ENCODE measurements around the gene SMPDL3A.

The SMPDL3A gene

GRCh38 chr6:122751326-122751725, 37.7 kb upstream of the SMPDL3A start:
- FAIRE-seq = peak; percentile 90
- no peak for DNase-seq (ENCODE audit: insufficient read length, low spot score)
- TF ChIP-seq SPI1 (IDR thresholded peaks at IDR 0.05; ENCODE audit: low read depth, low read length) (no peak), POLR2AphosphoS5 (IDR thresholded peaks at IDR 0.05; ENCODE audit: low read depth, low read length) (no peak), TAF1 (IDR thresholded peaks at IDR 0.05; ENCODE audit: low read depth, low read length) (no peak), POLR2A (IDR thresholded peaks at IDR 0.05; ENCODE audit: low read depth, low read length) (no peak), PAX5 (IDR thresholded peaks at IDR 0.05; ENCODE audit: insufficient read depth, low read length, severe bottlenecking) (no peak), POU2F2 (IDR thresholded peaks at IDR 0.05; ENCODE audit: low read depth, low read length) (no peak)

DNA sequence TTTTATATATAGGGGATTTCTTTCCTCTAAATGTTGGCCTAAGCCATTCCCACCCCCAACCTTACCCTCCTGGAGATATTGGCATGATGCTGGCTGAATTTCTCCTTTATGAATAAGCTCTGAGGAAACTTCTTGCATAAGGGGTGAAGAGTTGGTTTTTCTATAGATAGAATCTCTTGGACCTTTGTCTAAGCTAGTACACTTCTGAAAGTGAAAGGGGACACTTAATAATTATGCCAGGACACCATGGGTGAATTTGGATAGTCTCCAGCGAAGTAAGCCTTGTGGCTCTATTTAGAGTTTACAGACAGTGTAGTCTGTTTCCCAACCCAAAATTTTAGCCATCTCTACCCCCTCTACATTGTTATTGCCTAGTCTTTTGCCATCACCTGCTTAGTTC, 36.6 kb upstream of the SMPDL3A start:
- DNase-seq (ENCODE audit: insufficient read length, low spot score) (no peak), FAIRE-seq (no peak)
- TF ChIP-seq POU2F2 (IDR thresholded peaks at IDR 0.05; ENCODE audit: low read depth, low read length) (no peak), SPI1 (IDR thresholded peaks at IDR 0.05; ENCODE audit: low read depth, low read length) (no peak), PAX5 (IDR thresholded peaks at IDR 0.05; ENCODE audit: insufficient read depth, low read length, severe bottlenecking) (no peak), POLR2A (IDR thresholded peaks at IDR 0.05; ENCODE audit: low read depth, low read length) (no peak), POLR2AphosphoS5 (IDR thresholded peaks at IDR 0.05; ENCODE audit: low read depth, low read length) (no peak), TAF1 (IDR thresholded peaks at IDR 0.05; ENCODE audit: low read depth, low read length) (no peak)

GRCh38 chr6:122753000-122753687, 35.9 kb upstream of the SMPDL3A start:
- FAIRE-seq (peak; percentile 68), DNase-seq (ENCODE audit: insufficient read length, low spot score) (no peak)

DNA sequence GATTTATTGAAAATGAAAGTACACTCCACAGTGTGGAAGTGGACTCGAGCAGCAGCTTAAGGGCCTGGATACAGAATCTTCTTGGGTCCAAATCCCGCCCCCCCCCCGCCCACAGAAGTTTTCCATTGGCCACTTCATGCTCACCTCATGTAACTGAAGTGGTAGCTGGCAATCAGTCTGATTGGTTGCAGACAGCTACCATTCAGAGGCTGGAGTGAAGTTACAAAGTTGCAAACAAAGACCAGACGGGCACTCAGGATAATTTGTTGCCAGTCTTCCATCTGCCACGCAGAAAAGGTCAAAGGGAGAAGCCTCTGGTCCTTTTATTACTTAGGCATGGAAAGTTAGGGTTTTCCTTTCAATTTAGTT, 35.4 kb upstream of the SMPDL3A start:
- no peak for FAIRE-seq

More at GRCh38 chr6:122753000-122753687, 35.9 kb upstream of the SMPDL3A start:
- TF ChIP-seq TAF1 (IDR thresholded peaks at IDR 0.05; ENCODE audit: low read depth, low read length) = no peak
- TF ChIP-seq POLR2AphosphoS5 (IDR thresholded peaks at IDR 0.05; ENCODE audit: low read depth, low read length) = no peak
- no peak for TF ChIP-seq POU2F2 (IDR thresholded peaks at IDR 0.05; ENCODE audit: low read depth, low read length)
- TF ChIP-seq POLR2A (IDR thresholded peaks at IDR 0.05; ENCODE audit: low read depth, low read length) = no peak
- TF ChIP-seq PAX5 (IDR thresholded peaks at IDR 0.05; ENCODE audit: insufficient read depth, low read length, severe bottlenecking) = no peak
- no peak for TF ChIP-seq SPI1 (IDR thresholded peaks at IDR 0.05; ENCODE audit: low read depth, low read length)

DNA sequence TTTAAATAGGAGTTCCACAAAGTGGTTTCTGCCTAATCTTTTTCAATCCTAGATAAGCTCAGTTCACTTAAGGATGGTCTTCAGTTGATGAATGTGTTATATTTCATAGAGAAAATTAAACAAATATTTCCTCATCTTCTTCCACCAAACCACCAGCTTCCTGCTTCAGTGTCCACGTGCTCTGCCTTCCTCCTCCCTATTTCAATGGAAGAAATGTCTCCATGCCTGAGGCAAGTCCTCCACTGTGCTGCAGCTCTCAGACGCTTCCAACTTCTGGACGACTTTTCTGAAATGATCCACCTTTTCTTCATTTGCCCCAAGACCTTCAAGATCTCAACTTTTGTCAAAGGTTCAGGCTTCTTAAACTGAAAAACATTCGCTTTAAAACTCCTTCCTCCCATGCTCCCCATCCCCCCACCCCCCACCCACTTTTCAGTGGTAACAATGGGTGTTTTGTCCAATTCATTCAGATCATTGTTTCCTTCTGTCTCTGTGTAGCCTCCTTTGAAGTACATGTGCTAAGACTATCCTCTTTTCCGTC, 34.8 kb upstream of the SMPDL3A start:
- no peak for FAIRE-seq
- no peak for TF ChIP-seq SPI1 (IDR thresholded peaks at IDR 0.05; ENCODE audit: low read depth, low read length)
- no peak for TF ChIP-seq POLR2A (IDR thresholded peaks at IDR 0.05; ENCODE audit: low read depth, low read length)
- no peak for TF ChIP-seq PAX5 (IDR thresholded peaks at IDR 0.05; ENCODE audit: insufficient read depth, low read length, severe bottlenecking)
- TF ChIP-seq POLR2AphosphoS5 (IDR thresholded peaks at IDR 0.05; ENCODE audit: low read depth, low read length) = no peak
- TF ChIP-seq TAF1 (IDR thresholded peaks at IDR 0.05; ENCODE audit: low read depth, low read length) = no peak
- no peak for TF ChIP-seq POU2F2 (IDR thresholded peaks at IDR 0.05; ENCODE audit: low read depth, low read length)
- no peak for DNase-seq (ENCODE audit: insufficient read length, low spot score)

More for the DNA sequence above, 35.4 kb upstream of the SMPDL3A start:
- DNase-seq (ENCODE audit: insufficient read length, low spot score) = no peak
- no peak for TF ChIP-seq SPI1 (IDR thresholded peaks at IDR 0.05; ENCODE audit: low read depth, low read length)

DNA sequence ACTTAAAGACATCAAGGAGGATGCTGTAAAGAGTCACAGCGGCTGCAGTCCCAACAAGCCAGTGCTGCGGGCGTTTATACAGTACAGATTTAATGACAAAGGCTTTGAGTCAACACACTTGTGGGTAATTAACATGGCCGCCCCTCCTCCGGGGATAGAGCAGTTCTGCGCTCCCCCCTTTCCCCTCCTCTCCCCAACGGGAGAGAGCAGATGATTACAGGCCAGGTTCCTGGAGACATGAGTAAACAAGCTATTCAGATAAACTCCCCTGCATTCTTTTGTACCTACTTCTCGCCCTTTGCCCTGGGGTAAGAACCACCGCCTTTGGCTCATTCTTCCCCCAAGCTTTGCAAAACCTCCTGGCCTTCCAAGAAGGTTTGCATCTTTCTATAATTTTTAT, 33.2 kb upstream of the SMPDL3A start:
- DNase-seq (ENCODE audit: insufficient read length, low spot score) = no peak
- no peak for FAIRE-seq
- TF ChIP-seq POLR2A (IDR thresholded peaks at IDR 0.05; ENCODE audit: low read depth, low read length) = no peak
- TF ChIP-seq PAX5 (IDR thresholded peaks at IDR 0.05; ENCODE audit: insufficient read depth, low read length, severe bottlenecking) = no peak
- no peak for TF ChIP-seq POU2F2 (IDR thresholded peaks at IDR 0.05; ENCODE audit: low read depth, low read length)
- no peak for TF ChIP-seq SPI1 (IDR thresholded peaks at IDR 0.05; ENCODE audit: low read depth, low read length)

DNA sequence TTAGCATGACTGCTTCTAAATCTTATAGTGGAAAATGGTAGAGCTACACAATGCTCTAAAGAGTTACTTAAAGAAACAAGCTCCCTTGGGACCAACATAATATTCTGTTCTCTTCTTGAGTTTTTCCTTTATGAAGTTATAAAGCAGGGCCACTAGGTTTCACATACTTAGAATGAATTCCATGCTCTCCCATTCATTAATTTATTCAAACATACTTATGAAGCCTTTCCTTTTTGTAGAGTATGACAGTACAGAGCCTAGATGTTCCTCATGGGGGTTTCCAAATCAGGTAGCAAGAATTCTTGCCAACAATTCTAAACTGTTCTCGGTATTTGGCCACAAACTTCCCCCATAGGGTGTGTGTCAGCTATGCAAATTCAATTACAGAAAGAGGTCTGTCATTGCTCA, 30.1 kb upstream of the SMPDL3A start:
- DNase-seq (ENCODE audit: insufficient read length, low spot score) (no peak), FAIRE-seq (no peak)
- no peak for TF ChIP-seq TAF1 (IDR thresholded peaks at IDR 0.05; ENCODE audit: low read depth, low read length)
- TF ChIP-seq PAX5 (IDR thresholded peaks at IDR 0.05; ENCODE audit: insufficient read depth, low read length, severe bottlenecking) = no peak
- no peak for TF ChIP-seq SPI1 (IDR thresholded peaks at IDR 0.05; ENCODE audit: low read depth, low read length)
- no peak for TF ChIP-seq POLR2A (IDR thresholded peaks at IDR 0.05; ENCODE audit: low read depth, low read length)
- no peak for TF ChIP-seq POLR2AphosphoS5 (IDR thresholded peaks at IDR 0.05; ENCODE audit: low read depth, low read length)
- no peak for TF ChIP-seq POU2F2 (IDR thresholded peaks at IDR 0.05; ENCODE audit: low read depth, low read length)

- DNase-seq (ENCODE audit: insufficient read length, low spot score) (no peak), FAIRE-seq (no peak)
- TF ChIP-seq POLR2AphosphoS5 (IDR thresholded peaks at IDR 0.05; ENCODE audit: low read depth, low read length) = no peak
- no peak for TF ChIP-seq SPI1 (IDR thresholded peaks at IDR 0.05; ENCODE audit: low read depth, low read length)
- TF ChIP-seq POU2F2 (IDR thresholded peaks at IDR 0.05; ENCODE audit: low read depth, low read length) = no peak
- TF ChIP-seq PAX5 (IDR thresholded peaks at IDR 0.05; ENCODE audit: insufficient read depth, low read length, severe bottlenecking) = no peak
- no peak for TF ChIP-seq TAF1 (IDR thresholded peaks at IDR 0.05; ENCODE audit: low read depth, low read length)
- no peak for TF ChIP-seq POLR2A (IDR thresholded peaks at IDR 0.05; ENCODE audit: low read depth, low read length)
Observed at GRCh38 chr6:122760330-122760729, 28.7 kb upstream of the SMPDL3A start.

GRCh38 chr6:122766256-122766655, 22.8 kb upstream of the SMPDL3A start:
- TF ChIP-seq PAX5 (IDR thresholded peaks at IDR 0.05; ENCODE audit: insufficient read depth, low read length, severe bottlenecking) (no peak), POLR2AphosphoS5 (IDR thresholded peaks at IDR 0.05; ENCODE audit: low read depth, low read length) (no peak), POLR2A (IDR thresholded peaks at IDR 0.05; ENCODE audit: low read depth, low read length) (no peak), POU2F2 (IDR thresholded peaks at IDR 0.05; ENCODE audit: low read depth, low read length) (no peak), TAF1 (IDR thresholded peaks at IDR 0.05; ENCODE audit: low read depth, low read length) (no peak), SPI1 (IDR thresholded peaks at IDR 0.05; ENCODE audit: low read depth, low read length) (no peak)
- FAIRE-seq (no peak), DNase-seq (ENCODE audit: insufficient read length, low spot score) (no peak)
